RPMI7951 (cell line): ENCODE results near the gene TSPOAP1. TPM values are rescaled to one million over a fixed set of nuclear protein-coding genes. Genes with fewer than 3 reads are reported as not detected.

Experiments
- DNase-seq: peaks from one replicate; pipeline ENCODE4 v3.0.0-alpha.2; 2012; ENCODE audit warnings: low read depth
- total RNA-seq: library from RNA; depleted of rRNA; stranded (reverse); fragments of >200 nt; shearing (Covaris generic); gene quantifications from 2 replicates; pipeline ENCODE4 v1.2.3, GENCODE V29; 2014

TSPOAP1 gene
- total RNA-seq, 1 experiment from 2014 or later = 0.84 TPM

GRCh38 chr17:58302919-58303585 is 25.5 kb downstream of the TSPOAP1 start:
- no peak for DNase-seq

DNA sequence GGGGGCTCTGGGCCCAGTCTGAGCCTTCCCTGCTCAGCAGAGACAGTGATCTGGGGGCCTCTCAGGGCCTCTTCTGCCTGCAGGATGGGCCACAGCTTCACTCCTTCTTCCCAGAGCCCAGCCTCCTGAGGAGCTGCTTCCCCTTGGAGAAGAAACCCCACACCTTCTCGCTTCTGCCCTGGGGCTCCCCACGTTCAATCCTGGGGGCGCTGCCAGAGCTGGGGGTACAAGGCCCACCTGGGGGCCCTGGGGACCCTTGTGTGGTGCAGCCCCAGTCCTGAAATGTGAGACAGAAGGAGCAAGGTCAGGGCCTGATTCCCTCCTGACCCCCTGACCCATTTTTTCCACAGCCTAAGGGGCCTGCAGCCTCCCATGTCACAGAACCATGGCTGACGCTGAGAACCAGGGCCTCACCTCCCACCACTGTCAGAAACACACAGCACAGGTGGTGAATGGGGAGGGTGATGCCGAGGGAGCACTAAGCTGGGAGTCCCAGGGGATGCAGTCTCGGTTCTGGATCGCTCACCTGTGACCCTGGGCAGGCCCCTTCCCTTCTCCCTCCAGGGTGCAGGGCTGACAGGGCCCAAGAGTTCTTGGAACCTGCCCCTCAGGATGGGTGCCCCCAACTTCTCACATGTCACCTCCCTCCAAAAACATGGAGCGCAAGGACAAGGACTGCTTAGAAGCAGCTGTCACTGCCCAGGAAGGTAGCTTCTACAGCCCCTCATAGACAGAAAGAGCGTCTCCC is 26.2 kb downstream of the TSPOAP1 start:
- no peak for DNase-seq

- no peak for DNase-seq
Measured at GRCh38 chr17:58301504-58302150, 27.0 kb downstream of the TSPOAP1 start.

DNA sequence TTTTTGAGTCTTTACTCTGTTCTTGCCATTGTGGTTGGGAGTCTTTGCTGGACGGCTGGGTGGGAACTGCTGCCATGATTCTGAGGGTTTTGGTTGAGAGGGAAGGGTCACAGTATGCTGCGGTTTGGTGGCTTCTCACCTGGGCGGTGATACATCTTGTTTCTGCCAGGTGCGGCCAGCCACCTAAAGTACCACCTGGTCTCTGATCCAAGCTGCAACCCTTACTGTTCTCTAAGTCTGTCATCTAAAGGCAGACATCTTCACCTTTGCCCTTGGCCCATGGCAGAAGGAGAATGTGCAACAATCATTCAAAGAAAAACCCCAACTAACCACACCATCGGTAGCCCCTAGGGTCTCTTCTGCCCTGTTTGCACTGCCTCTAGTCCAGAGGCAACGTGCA is 28.3 kb downstream of the TSPOAP1 start:
- no peak for DNase-seq

DNA sequence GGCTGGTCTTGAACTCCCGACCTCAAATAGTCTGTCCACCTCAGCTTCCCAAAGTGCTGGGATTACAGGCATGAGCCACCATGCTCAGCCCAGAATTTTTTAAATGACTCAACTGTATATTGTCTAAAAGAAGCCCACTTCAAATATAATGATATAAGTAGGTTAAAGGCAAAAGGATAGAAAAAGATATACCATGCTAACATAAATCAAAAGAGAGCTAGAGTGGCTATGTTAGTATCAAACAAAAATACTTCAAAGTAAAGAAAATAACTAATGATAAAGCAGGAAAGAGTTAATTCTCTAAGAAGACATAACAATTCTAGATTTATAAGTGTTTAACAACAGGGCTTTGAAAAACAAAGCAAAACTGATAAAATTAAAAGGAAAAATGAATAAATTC is 34.6 kb downstream of the TSPOAP1 start:
- no peak for DNase-seq

- no peak for DNase-seq
Measured at GRCh38 chr17:58291246-58291645, 37.3 kb downstream of the TSPOAP1 start.

DNA sequence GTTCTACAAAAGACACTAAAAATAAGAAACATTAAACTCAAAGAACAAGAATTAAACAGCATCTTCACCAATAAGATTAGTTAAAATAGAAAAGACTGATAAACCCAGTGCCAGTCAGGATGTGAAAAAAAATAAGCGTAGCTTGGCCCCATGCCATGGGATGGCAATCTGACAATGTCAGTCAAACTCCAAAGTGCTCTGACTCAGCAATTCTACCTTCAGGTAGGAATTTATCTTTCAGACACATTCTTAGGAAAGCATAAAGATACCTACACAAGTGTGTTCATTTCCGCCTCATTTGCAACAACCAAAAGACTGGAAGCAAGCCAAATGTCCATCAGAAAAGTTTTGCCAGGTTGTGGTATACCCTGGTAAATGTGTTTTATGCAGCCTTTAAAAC is 38.7 kb downstream of the TSPOAP1 start:
- no peak for DNase-seq

- DNase-seq = no peak
Measured at GRCh38 chr17:58285422-58285810, 43.2 kb downstream of the TSPOAP1 start.

DNA sequence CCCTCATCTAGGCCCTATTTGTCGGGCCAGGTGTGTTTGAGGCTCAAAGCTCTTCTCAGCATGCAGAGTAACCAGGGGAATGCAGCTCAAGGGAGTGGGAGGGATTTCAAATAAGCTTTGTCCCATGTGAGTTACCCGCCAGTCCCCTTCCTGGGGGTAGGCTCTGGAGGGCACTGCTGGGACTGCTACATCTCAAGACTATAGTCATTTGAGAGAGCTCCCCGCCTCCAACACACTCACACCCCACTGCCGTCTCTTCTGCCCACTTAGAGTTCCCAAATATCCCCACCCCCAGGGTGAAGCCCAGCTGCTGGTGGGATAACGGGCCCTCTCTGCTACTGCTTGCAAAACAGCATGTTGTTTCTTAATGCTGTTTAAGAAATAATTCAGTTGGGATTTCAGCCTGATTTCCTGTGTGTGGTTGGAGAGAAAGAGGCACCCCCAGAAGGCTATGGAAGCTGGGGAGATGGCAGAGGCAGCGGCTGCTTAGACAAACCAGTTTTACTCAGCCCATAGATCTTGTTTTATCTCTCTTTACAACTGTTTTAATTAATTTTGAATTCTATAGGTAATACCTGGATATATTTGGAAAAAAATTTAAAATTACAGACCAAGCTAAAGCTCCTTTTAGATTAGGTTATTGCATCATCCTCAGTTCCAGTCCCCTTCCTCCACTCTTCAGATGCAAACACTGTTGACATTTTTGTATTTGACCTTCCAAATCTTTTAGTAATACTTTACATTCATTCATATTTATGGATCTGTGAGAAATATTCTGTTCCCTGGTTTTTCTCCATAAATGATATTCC is 43.8 kb downstream of the TSPOAP1 start:
- DNase-seq = no peak

DNA sequence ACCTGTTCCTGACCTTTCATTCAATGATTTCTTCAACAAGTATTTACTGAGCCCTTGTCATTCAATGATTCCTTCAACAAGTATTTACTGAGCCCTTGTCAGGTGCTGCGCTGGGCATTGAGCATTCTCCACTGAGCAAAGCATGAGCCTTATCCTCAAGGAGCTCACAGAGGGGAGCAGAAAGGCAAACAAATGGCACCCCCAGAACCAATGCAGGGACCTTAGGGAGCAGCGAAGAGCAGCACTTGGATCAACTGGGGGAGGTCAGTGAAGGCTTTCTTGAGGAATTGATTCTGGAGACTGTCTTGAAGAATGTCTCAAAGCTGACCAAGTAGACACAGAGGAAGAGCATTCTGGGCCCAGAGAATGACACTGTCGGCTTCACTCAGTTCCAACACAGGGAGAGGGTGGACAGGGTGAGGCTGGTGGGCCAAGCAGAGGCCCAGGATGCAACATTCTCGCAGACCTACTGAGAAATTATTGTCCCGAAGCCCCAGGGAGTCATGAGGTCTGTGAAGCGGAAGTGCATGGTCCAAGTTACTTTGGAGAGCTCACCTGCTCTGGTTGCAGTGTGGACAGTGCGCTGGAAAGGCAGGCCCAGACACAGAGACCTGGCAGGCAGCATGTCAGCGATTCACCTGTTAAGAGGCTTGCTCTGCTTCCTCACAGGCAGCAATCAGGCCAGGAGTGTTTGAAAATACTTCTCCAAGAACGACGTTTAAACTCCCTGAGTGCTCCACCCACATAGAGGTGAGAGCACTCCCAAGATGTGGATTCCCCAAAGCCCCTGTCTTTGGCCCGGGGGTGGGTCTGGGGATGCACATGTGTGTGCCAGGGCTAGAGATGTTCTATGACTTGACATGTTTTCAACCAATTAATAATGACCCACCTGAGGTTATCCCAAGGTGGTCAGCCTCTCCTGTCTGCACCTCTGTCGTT is 44.7 kb downstream of the TSPOAP1 start:
- no peak for DNase-seq

- DNase-seq = no peak
Measured at GRCh38 chr17:58282442-58282841, 46.2 kb downstream of the TSPOAP1 start.

DNA sequence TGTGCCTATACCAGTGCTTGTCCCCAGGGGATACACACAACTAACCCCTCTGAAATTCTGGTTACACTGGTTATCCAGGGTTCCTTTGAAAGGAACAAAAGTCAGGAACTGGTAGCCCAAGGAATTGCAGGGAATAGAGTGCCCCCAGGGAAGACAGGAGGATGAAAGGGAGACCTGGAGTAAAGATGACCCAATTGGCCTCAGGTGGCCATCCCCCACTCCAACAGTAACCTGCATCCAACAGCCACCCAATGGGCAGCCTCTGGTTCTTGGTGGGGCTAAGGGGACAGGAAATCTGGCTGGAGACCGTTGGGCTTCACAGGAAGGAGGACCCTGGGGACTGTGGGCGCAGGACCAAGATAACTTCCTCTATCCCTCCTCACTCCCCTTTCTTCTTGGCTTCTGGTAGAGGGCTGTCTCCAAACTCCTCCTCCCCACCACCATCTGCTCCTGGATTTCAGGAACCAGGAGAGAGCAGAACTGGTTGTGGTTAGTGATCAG is 47.0 kb downstream of the TSPOAP1 start:
- no peak for DNase-seq

GRCh38 chr17:58280480-58281217 is 47.9 kb downstream of the TSPOAP1 start, which contains the start of gene MPO:
MPO (minus strand) TSS chr17:58280935; CDS start chr17:58280758, 177 bp downstream.
- DNase-seq = no peak

GRCh38 chr17:58279736-58280479 is 48.7 kb downstream of the TSPOAP1 start:
- DNase-seq = no peak

GRCh38 chr17:58279016-58279711 is 49.4 kb downstream of the TSPOAP1 start:
- peak; percentile 28 for DNase-seq

DNA sequence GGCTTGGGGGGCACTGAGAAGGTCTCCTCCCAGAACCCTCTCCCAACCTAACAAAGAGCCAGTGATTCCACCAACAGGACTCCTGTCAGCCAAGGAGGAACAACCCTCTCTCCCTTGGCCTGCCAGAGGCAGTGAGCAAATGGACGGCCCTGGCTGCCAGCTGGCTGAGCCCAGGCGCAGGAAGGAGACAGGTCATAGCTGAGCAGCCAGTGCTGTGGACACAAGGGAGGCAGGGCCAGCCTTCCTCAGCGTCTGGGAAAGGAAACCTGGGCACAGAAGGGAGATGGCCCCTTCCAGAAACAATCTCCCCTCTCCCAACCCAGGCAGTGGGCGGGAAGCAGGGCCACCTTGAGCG is 50.0 kb downstream of the TSPOAP1 start:
- peak; percentile 4 for DNase-seq

DNA sequence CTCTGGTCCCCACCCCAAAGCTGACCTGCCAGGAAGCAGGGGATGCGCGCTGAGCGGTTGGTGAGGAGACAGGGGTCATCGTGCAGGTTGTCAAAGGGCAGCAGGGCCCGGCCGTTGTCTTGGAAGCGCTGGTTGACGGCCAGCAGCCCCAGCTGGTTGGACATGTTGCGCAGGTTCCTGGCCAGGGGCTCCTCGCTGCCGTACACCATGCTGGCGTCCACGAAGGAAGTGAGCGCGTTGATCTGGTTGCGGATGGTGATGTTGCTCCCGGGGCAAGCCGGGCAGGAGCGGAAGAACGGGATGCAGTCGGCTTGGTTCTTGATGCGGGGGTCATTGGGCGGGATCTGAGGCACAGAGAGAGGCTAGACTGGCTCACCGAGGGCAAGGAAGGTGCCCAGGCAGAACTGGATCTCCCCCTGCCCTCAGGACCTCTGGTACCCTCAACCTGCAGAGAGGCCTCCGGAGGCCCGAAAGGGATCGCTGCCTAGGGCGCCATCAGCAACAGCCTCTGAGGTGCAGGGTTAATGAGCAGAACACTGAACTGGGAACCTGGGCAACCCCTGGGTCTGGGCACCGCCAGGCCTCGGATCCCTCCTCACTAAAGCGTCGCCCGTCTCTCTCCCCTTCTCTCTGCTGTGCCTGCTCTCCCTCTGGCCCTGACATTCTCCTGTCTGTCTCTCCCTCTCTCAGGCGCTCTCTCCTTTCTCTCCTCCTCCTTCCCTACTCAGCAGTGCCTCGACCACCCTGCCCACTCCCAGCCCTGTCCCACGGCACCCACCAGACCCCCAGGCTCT is 50.6 kb downstream of the TSPOAP1 start:
- DNase-seq = no peak
